HG02885 (cell line): ENCODE data around the gene CBLN2.

Source experiments
- ATAC-seq: cut with Tn5 transposase; IDR thresholded peaks from one replicate; pipeline ENCODE4 v1.9.1; 2021; ENCODE audit warnings: mild to moderate bottlenecking; ENCODE audit not compliant: unreplicated experiment, poor library complexity

The CBLN2 gene

GRCh38 chr18:72544092-72544886, at the start of gene CBLN2:
TSS of gene CBLN2 (minus strand) at chr18:72544342. CDS start at chr18:72542160, 2,182 bp downstream.
- ATAC-seq: peak; percentile 81

- ATAC-seq: no peak
These were observed 44.2 kb upstream of the CBLN2 start for GRCh38 chr18:72588360-72588759.

- no peak for ATAC-seq
These were observed 40.6 kb upstream of the CBLN2 start for GRCh38 chr18:72584787-72585186.

DNA sequence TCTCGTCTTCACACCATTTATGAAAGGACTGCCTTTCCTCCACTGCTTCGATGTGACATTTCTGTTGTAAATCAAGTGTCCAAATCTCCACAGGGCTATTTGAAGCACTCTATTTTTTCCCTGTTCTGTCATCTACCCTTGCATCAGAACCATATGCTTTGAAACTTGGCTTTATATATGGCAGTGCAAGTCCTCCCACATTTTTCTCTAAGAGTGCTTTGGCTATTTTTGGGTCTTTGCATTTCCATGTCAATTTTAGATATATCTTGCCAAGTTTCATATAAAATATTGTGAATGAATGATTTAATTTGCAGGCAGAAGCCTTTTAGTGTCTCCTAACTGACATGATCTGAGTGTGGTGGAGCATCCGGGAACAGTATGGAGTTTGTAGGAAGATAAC, 37.8 kb upstream of the CBLN2 start:
- ATAC-seq: no peak

DNA sequence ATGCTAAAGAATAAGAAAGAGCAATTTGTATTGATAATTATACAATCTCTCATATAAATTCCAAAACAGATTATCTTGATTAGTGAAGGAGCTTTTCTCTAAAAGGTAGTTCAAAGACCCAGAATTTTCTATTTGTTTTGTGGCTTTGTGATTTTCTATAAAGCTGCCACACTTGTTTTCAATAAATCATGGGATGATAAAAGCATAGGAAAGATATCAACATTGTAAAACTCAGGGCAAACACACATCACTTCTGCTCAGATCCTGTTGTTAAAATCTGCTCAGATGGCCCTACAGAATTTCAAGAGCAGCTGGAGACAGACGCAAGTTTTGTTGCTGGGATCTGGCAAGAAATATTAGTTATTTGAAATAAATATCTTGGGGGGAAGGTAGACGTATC, 28.8 kb upstream of the CBLN2 start:
- no peak for ATAC-seq

DNA sequence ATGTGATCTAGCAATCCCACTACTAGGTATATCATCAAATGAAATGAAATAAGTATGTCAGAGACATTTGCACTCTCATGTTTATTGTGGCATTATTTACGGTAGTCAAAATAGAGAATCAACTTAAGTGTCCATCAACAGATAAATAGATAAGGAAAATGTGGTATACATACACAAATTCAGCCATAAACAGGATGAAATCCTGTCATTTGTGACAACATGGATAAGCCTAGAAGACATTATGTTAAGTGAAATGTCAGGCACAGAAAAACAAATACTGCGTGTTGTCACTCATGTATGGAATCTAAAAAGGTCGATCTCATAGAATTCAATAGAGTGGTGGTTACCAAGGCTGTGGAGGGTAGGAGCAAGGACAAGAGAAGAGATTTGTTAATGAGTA, 22.1 kb upstream of the CBLN2 start:
- no peak for ATAC-seq

- ATAC-seq: no peak
These were observed 11.8 kb upstream of the CBLN2 start for GRCh38 chr18:72555968-72556367.

DNA sequence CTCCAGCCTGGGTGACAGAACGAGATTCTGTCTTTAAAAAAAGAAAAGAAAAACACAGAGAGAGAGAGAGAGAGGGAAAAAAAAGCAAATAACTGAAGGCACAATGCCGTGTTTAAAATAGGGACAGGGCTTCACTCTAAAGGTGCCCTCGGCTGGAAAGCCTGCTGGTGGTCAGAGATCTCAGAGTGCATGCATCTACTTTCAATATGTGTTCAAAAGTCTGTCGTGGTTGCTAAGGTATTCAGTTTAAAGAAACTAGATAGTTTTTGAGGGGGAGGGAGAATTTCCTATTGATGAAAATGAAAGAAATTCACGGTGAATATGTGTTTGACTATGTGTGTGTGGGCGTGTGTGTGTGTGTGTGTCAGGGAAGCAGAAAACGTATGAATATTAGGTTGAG, 11.0 kb upstream of the CBLN2 start:
- ATAC-seq: no peak

- ATAC-seq: no peak
These were observed 636 bp downstream of the CBLN2 start for GRCh38 chr18:72543357-72544055.

DNA sequence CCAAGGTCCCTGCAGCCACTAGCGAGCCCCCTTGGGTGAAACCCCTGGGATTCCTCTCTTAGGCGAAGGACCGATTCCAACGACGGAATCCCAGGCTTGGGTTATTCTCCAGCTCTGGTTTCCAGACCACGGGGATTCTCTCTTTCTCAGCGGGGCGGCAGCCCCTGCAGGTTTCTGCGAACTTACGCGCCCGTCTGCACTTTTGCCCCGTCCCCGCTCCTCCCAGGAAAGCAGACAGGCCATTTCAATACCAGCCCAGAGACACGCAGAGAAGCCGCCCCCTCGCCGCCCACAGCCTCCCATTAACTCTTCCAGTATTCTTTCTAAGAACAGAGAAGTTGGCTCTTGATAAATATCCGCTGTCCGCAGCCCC, 1.2 kb downstream of the CBLN2 start:
- no peak for ATAC-seq

- ATAC-seq: no peak
These were observed 1.8 kb downstream of the CBLN2 start for GRCh38 chr18:72542342-72542741.

- no peak for ATAC-seq
These were observed 2.2 kb downstream of the CBLN2 start for GRCh38 chr18:72541871-72542332.

DNA sequence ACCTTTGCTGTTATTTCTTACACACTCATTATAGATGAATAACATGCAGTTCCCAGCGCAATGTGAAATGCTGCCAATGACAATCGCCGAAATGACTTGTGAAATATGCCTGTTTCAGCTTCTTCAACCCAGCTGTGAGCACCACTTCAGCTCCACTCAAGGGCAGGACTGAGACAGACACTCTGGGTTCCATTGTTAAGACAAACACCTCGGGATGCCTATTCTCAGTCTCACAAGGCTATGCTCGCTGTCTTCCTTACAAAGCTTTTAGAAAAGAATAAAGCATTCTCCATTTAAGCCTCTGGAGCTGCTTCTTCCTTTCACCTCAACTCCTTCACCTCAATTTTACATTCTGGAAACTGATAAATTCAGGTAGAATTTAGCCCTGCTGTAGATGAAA, 4.2 kb downstream of the CBLN2 start:
- ATAC-seq: no peak

GRCh38 chr18:72530622-72531021, 13.5 kb downstream of the CBLN2 start:
- ATAC-seq: no peak

GRCh38 chr18:72504866-72505265, 39.3 kb downstream of the CBLN2 start:
- ATAC-seq: no peak

DNA sequence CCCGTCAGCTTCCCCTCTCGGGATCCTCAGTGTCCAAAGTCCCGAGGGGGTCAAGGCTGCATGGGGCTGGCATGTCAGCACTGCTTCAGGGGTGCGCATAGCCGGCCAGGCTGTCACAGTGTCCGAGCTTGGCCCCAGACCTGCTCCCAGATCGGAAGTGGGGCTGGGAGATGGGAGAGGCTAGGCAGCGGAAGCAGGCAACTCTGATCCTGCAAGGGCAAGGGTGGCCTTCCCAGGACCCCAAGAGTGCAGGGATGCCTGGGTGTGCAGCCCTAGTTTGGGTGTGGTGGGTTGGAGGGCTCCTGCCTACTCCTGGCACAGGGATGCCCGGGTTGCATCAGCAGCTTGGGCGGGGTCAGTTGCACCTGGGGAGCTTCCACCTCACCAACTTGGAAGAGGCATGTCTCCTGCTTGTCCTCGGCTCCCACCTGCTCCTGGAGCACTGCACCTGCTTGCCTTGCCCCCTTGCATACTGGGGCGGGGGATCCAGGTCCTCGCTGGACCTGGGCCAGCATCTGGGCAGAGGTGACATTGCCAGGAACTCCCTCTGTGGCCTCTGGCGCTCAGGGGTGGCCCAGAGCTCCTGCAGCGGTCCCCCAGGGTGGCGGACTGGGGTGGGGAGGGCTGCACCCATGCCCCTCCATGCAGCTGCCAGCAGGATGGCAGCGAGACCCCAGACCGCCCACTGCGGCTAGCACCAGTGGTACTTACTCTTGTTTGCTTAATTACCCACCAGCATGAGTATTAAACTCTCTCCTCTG, 41.3 kb downstream of the CBLN2 start:
- ATAC-seq: no peak

GRCh38 chr18:72492497-72492896, 51.6 kb downstream of the CBLN2 start:
- no peak for ATAC-seq
